Endothelial cell of umbilical vein (primary cell): Measurements from ENCODE around the gene ZNF385B. TPM values are rescaled to one million over a fixed set of nuclear protein-coding genes. Genes with fewer than 3 reads are reported as not detected.

ENCODE experiments used
- BruUV-seq: library from RNA; stranded (reverse); fragments of 400-500 nt; replicated peaks from 2 replicates; lab custom pipeline; 2021; lab: Mats Ljungman, UMichigan
- CTCF ChIA-PET: fragments of 300-600, 350-600 bp; sonication (Branson Sonifier 250); formaldehyde crosslinking; loops from one replicate; lab custom pipeline; 2021; ENCODE audit warnings: antibody characterized with exemption, inconsistent platforms; lab: Charles Lee
- POLR2A ChIA-PET: fragments of 300-600, 350-600 bp; sonication (Branson Sonifier 250); formaldehyde crosslinking; loops from one replicate; lab custom pipeline; 2021; ENCODE audit warnings: antibody characterized with exemption, inconsistent platforms; lab: Charles Lee
- DNase-seq: peaks from one replicate; pipeline ENCODE4 v3.0.0-alpha.2; 2011; ENCODE audit warnings: low read depth, low spot score
- FAIRE-seq: peaks from 2 replicates; lab custom pipeline; 2011; peaks lifted over from hg19 to GRCh38; lab: Jason Lieb, UNC
- H2AFZ ChIP-seq: 2 replicates; pipeline ENCODE4 v1.6.0; 2012; ENCODE audit warnings: low read depth, low read length, control low read depth, inconsistent platforms
- H3K27ac ChIP-seq: 2 replicates; pipeline ENCODE4 v1.5.1; 2011; ENCODE audit warnings: low read depth, mild to moderate bottlenecking, control low read depth, low read length, moderate library complexity; ENCODE audit not compliant: insufficient read depth
- H3K27me3 ChIP-seq, 2 experiments: 2 replicates each; pipeline versions ENCODE4 v1.6.0 to v1.6.1; 2011; ENCODE audit warnings: low read length in 2 of 2, mixed read lengths in 1 of 2; ENCODE audit not compliant: control insufficient read depth in 2 of 2, insufficient read depth in 2 of 2
- H3K36me3 ChIP-seq, 2 experiments: 2 replicates in 1 of 2; 3 replicates in 1 of 2; pipeline ENCODE4 v1.5.1; 2011; ENCODE audit warnings: low read length in 2 of 2, mild to moderate bottlenecking in 1 of 2, moderate library complexity in 1 of 2; ENCODE audit not compliant: control insufficient read depth in 2 of 2, insufficient read depth in 2 of 2; ENCODE audit errors: extremely low read depth in 1 of 2
- H3K4me1 ChIP-seq: 3 replicates; pipeline ENCODE4 v1.5.1; 2011; ENCODE audit warnings: mild to moderate bottlenecking, low read length; ENCODE audit not compliant: control insufficient read depth, insufficient read depth; ENCODE audit errors: extremely low read depth
- H3K4me2 ChIP-seq: 2 replicates; pipeline ENCODE4 v1.6.1; 2011; ENCODE audit warnings: low read length, control low read depth, mixed read lengths; ENCODE audit not compliant: insufficient read depth
- H3K4me3 ChIP-seq, 3 experiments: fragments of 200-600 bp in 1 of 3; sonication (generic), shearing (Covaris generic) in 1 of 3; replicated peaks in 1 of 3; 2 replicates each; pipeline ENCODE4 v1.5.1; 2011 to 2016; ENCODE audit warnings: control low read depth in 3 of 3, low read length in 3 of 3, mild to moderate bottlenecking in 2 of 3, inconsistent platforms in 1 of 3, low read depth in 1 of 3, moderate library complexity in 1 of 3; ENCODE audit not compliant: insufficient read depth in 1 of 3
- H3K79me2 ChIP-seq: 2 replicates; pipeline ENCODE4 v1.6.0; 2012; ENCODE audit warnings: low read length, inconsistent platforms; ENCODE audit not compliant: control insufficient read depth, insufficient read depth
- H3K9ac ChIP-seq: replicated peaks from 2 replicates; pipeline ENCODE3; 2011; ENCODE audit warnings: low read length, control low read depth; ENCODE audit not compliant: insufficient read depth; ENCODE audit errors: extremely low read depth
- H3K9me1 ChIP-seq: replicated peaks from 3 replicates; pipeline ENCODE4 v1.6.0; 2011; ENCODE audit warnings: mild to moderate bottlenecking, low read length; ENCODE audit not compliant: control insufficient read depth, insufficient read depth; ENCODE audit errors: extremely low read depth
- H3K9me3 ChIP-seq: replicated peaks from 2 replicates; pipeline ENCODE4 v1.5.1; 2012; ENCODE audit warnings: low read length, inconsistent platforms; ENCODE audit not compliant: control insufficient read depth, insufficient read depth
- H4K20me1 ChIP-seq: replicated peaks from 2 replicates; pipeline ENCODE3; 2011; ENCODE audit warnings: mild to moderate bottlenecking, low read length; ENCODE audit not compliant: control insufficient read depth, insufficient read depth; ENCODE audit errors: extremely low read depth
- EZH2 ChIP-seq: IDR thresholded peaks from 2 replicates; pipeline ENCODE4 v1.6.1; 2012; ENCODE audit warnings: borderline replicate concordance, low read depth, mild to moderate bottlenecking, moderate library complexity, low read length, inconsistent platforms; ENCODE audit not compliant: severe bottlenecking
- FOS ChIP-seq: IDR thresholded peaks from 2 replicates; pipeline ENCODE4 v1.6.1; 2011; ENCODE audit warnings: mild to moderate bottlenecking, low read length, moderate library complexity, borderline replicate concordance; ENCODE audit not compliant: insufficient read depth
- GATA2 ChIP-seq: IDR thresholded peaks from 2 replicates; pipeline ENCODE4 v1.7.0; 2011; ENCODE audit warnings: low read depth, mild to moderate bottlenecking, moderate library complexity, mixed read lengths, low read length; ENCODE audit not compliant: insufficient read length, insufficient read depth
- JUN ChIP-seq: IDR thresholded peaks from 2 replicates; pipeline ENCODE4 v1.6.1; 2011; ENCODE audit warnings: borderline replicate concordance, low read depth; ENCODE audit not compliant: insufficient read length, insufficient read depth
- MYC ChIP-seq: IDR thresholded peaks from one replicate; pipeline ENCODE4 v1.6.1; 2011; ENCODE audit warnings: mild to moderate bottlenecking, low read depth, low read length
- POLR2A ChIP-seq: IDR thresholded peaks from 2 replicates; pipeline ENCODE4 v1.6.1; 2012; ENCODE audit warnings: low read depth, mild to moderate bottlenecking, control low read depth, low read length
- POLR2AphosphoS5 ChIP-seq: IDR thresholded peaks from 2 replicates; pipeline ENCODE4 v1.6.1; 2012; ENCODE audit warnings: low read depth, mild to moderate bottlenecking, control low read depth, low read length, moderate library complexity; ENCODE audit not compliant: insufficient read depth
- dilution Hi-C: fragments of 300-500 bp; cut with MboI; formaldehyde crosslinking; loops from one replicate; pipeline ENCODE4 v1.15.0; 2019; ENCODE audit warnings: low sequenced_read_pairs; ENCODE audit not compliant: extremely low pct_ligation_motif_present
- intact Hi-C: fragments of 100-400 bp; cut with micrococcal nuclease; formaldehyde crosslinking; loops from one replicate; pipeline ENCODE4 v1.10.0; 2022
- polyA plus RNA-seq, 4 experiments: library from polyadenylated mRNA; depleted of rRNA in 3 of 4; stranded (reverse) in 3 of 4; unstranded in 1 of 4; fragments of >200 nt; gene quantifications; 2 replicates each; pipeline versions ENCODE4 v1.2.1 to v1.2.3, GENCODE V29; 2011 to 2012; ENCODE audit warnings: missing spikeins in 1 of 4
- total RNA-seq: library from RNA; stranded (reverse); gene quantifications from 2 replicates; pipeline ENCODE4 v1.2.3, GENCODE V29; 2021
- TF ChIP-seq, protein P1 (sequence below): IDR thresholded peaks from 2 replicates; pipeline ENCODE4 v1.6.1; 2011; ENCODE audit not compliant: insufficient read depth, insufficient read length
- TF ChIP-seq, protein P2 (sequence below), 2 donors: IDR thresholded peaks; 1 replicate in 1 of 2; 2 replicates in 1 of 2; pipeline ENCODE4 v1.5.1; 2011; ENCODE audit warnings: low read length in 2 of 2, mild to moderate bottlenecking in 2 of 2, moderate library complexity in 2 of 2, control low read depth in 1 of 2, inconsistent platforms in 1 of 2, low read depth in 1 of 2; ENCODE audit not compliant: insufficient read depth in 1 of 2; ENCODE audit errors: extremely low read depth in 1 of 2

The ZNF385B gene
- total and polyA plus RNA-seq, 2 donors (not counting 3 experiments of a cell fraction or from before 2014, with no cell fraction given), result not detected

DNA sequence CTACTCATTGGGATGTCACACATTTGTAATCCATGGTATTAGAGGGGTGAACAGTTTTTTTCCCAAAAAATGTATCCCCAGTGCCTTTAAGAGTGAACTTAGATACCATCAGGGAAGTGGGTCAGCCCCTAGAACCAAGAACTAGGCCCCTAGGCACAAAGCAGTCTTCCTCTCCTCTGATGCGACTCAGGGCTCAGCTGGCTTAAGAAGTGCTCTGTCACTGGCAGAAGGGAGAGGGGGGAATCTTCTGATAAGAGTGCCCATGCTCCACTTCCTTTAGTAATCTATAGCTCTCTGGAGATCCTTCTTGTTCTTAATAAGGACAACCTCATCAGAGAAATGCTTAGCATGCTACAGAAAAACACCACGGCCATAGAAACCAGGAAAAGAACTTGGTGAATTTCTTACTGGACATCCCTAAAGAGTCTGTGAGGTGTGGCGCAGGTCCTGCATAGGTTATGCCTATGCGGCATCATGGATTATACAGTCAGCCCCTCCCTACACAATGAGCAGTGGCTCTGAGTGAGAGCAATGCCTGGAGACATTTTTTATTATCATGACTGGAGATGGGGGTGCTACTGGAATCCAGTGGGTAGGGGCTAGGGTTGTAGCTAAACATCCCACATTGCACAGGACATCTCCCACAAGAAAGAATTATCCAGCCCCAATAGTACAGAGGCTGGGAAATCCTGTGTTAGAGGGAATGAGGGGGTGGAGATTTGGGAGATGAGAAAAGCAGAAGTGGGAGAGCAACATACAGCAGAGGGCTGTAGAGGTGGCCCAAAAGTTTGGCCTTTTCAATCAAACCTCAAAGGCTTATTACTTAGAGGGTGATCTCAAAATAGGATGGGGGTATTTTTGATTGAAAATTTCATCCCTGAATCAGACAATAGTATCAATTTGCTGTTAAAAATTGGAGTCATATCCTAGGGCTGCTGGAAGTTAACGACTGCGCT, 21.7 kb upstream of the ZNF385B start:
- dilution Hi-C loops, result no loop called here
- POLR2A ChIA-PET, result no interaction called here
- no TSS peak for BruUV-seq

More for the DNA sequence above, 21.7 kb upstream of the ZNF385B start:
- Histone ChIP-seq H3K9me1 (no peaks in the 10 kb centered on the region), H2AFZ (no peak overlapping the region), H4K20me1 (no peaks in the 10 kb centered on the region), H3K9me3 (no peaks in the 10 kb centered on the region), H3K4me2 (no peak overlapping the region), H3K36me3 (no peaks in the 10 kb centered on the region), H3K4me1 (no peaks in the 10 kb centered on the region), H3K9ac (no peak overlapping the region), H3K27me3 (no peaks in the 10 kb centered on the region), H3K27ac (no peak overlapping the region), H3K4me3 (no peak overlapping the region), H3K79me2 (no peaks in the 10 kb centered on the region)
- intact Hi-C loops, result no loop called here
- FAIRE-seq (no peak), DNase-seq (no peak)
- TF ChIP-seq, protein P1, sequence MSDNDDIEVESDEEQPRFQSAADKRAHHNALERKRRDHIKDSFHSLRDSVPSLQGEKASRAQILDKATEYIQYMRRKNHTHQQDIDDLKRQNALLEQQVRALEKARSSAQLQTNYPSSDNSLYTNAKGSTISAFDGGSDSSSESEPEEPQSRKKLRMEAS, result no peak
- TF ChIP-seq JUN (no peak), POLR2A (no peak), EZH2 (no peak), FOS (no peak), POLR2AphosphoS5 (no peak), GATA2 (no peak), MYC (no peak)
- TF ChIP-seq, protein P2, sequence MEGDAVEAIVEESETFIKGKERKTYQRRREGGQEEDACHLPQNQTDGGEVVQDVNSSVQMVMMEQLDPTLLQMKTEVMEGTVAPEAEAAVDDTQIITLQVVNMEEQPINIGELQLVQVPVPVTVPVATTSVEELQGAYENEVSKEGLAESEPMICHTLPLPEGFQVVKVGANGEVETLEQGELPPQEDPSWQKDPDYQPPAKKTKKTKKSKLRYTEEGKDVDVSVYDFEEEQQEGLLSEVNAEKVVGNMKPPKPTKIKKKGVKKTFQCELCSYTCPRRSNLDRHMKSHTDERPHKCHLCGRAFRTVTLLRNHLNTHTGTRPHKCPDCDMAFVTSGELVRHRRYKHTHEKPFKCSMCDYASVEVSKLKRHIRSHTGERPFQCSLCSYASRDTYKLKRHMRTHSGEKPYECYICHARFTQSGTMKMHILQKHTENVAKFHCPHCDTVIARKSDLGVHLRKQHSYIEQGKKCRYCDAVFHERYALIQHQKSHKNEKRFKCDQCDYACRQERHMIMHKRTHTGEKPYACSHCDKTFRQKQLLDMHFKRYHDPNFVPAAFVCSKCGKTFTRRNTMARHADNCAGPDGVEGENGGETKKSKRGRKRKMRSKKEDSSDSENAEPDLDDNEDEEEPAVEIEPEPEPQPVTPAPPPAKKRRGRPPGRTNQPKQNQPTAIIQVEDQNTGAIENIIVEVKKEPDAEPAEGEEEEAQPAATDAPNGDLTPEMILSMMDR (IDR thresholded peaks at IDR 0.05; ENCODE audit: extremely low read depth in 1 of 2, insufficient read depth in 1 of 2, low read depth in 1 of 2, low read length in 2 of 2), result no peak
- CTCF ChIA-PET, result interaction anchor here (1.4 kb wide), 1 partner anchor 20 kb away, joined by 3 read pairs; no protein-coding TSS in a partner anchor
